Measurements from ENCODE around the gene FAM98C. TPM values are rescaled to one million over a fixed set of nuclear protein-coding genes. Genes with fewer than 3 reads are reported as not detected.

FAM98C gene
- polyA plus RNA-seq, 12 donors, result 6.4 to 30.9 (median 9.3) TPM; not detected in 1

DNA sequence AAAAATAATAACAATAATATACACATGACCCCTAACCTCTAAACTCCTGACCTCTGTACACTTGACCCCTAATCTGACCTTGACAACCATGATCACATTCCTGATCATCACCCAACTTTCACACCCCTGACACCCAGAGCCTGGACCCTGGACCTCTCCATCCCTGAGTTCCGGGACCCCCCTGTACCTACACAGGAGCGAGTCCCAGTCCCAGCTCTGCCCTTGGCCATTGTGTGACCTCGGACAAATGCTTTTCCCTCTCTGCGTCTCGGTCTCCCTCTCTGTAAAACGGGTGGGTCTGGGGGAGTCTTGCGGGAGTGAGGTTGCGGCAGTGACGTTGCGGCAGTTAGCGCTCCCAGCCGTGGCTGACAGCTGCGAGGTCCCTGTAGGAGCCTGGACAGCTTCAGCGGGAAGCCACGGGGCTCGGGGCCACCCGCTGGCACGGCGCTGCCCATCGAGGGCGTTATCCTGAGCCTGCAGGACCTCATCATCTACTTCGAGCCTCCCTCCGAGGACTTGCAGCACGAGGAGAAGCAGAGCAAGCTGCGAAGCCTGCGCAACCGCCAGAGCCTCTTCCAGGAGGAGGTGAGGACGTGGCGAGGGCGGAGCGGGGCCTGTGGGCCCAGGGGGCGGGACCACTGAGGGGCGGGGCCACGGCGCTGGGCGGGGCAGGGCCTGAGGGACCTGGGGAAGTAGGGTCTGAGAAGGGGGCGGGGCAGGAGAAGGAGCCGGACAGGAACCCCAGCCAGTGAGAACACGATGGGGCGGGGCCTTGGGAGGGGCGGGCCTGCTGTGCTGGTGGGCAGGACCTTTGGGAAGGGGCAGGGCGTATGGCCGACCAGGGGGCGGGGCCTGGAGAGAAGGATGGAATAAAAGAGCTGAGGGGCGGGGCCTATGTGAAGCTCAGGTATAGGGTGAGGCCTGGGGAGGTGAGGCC is 49.8 kb downstream of the FAM98C start:
- no peak for DNase-seq

DNA sequence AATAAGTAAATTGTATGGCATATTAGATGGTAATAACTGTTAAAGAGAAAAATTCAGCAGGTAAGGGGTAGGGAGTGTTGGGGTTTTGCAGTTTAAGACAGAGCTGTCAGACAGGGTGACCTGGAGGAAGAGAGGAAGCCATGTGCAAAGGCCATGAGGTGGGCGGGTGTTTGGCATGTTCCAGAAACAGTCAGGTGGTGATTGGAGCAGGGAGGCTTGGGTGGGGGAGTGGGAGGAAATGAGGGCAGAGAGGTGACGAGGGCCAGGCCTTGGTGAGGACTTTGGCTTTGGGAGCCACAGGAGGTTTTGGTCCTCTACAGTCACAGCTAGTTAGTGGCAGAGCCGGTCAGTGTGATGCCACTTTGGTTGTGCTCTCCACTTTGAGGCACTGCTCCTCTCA is 50.7 kb downstream of the FAM98C start:
- no peak for DNase-seq

DNA sequence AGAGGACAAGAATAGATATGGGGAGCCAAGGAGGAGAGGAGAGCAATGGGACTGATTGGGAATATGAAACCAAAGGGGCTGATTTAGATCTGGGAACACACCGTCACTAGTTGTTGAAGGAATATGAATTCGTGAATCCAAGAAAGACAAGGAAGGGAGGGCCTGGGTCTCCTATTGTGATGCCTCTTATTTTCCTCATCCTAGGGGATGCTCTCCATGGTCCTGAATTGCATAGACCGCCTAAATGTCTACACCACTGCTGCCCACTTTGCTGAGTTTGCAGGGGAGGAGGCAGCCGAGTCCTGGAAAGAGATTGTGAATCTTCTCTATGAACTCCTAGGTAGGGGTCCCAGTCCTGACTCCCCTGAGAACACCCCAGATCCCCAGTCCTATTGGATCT is 52.1 kb downstream of the FAM98C start:
- DNase-seq, result peak; percentile 33

- no peak for DNase-seq
Observed at GRCh38 chr19:38457202-38457601, 54.3 kb downstream of the FAM98C start.

DNA sequence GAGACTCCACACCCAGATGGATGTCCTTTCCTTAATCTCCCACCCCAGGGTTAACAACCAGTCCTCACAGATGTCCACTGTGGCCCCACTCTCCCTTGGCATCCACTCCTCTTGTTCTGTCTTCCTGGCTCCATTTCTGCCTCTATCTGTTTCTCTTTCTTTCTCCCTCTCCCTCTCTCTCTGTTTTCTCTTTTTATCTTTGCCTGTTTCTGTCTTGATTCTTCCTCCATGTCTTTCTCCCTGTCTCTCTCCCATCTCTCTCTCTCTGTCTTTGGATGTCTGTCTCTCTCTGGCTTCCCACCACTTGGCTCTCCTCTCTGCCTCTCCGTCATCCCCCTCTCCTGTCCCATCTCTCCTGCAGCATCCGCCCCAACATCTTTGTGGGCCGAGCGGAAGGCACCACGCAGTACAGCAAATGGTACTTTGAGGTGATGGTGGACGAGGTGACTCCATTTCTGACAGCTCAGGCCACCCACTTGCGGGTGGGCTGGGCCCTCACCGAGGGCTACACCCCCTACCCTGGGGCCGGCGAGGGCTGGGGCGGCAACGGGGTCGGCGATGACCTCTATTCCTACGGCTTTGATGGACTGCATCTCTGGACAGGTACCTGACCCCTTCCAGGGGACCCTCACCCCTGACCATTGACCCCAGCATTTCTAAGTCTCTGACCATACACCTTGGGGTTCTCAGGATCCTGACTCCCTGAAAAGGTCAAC is 55.0 kb downstream of the FAM98C start:
- no peak for DNase-seq

Other genes with a start within 250 kb of the FAM98C start
- 10 to 100 TPM in 1 of 12 donors, 1 to 10 TPM in 10, not detected in 1; 2.8 to 18.2 (median 3.3) TPM for gene DPF1, start 178.9 kb upstream of the FAM98C start, polyA plus RNA-seq (ENCODE audit: insufficient read length in 12 of 12)
- 10 to 100 TPM in 7 of 12 donors, 1 to 10 TPM in 4, not detected in 1; 9.1 to 73.8 (median 12.2) TPM for gene PPP1R14A, start 146.7 kb upstream of the FAM98C start, polyA plus RNA-seq (ENCODE audit: insufficient read length in 12 of 12)
- 10 to 100 TPM in 4 of 12 donors, 1 to 10 TPM in 7, not detected in 1; 2.7 to 80.3 (median 4.9) TPM for gene SPINT2, start 138.5 kb upstream of the FAM98C start, polyA plus RNA-seq (ENCODE audit: insufficient read length in 12 of 12)
- 100 to 1,000 TPM in 1 of 12 donors, 10 to 100 TPM in 1, 1 to 10 TPM in 2, under 1 TPM in 6, not detected in 2; 0.43 to 144 (median 0.84) TPM for gene C19orf33, start 98.8 kb upstream of the FAM98C start, polyA plus RNA-seq (ENCODE audit: insufficient read length in 12 of 12)
- 10 to 100 TPM in 11 of 12 donors, not detected in 1; 13.0 to 27.2 (median 22.9) TPM for gene YIF1B, start 87.1 kb upstream of the FAM98C start, polyA plus RNA-seq (ENCODE audit: insufficient read length in 12 of 12)
- gene KCNK6, start 83.2 kb upstream of the FAM98C start, polyA plus RNA-seq (ENCODE audit: insufficient read length in 12 of 12), result 1 to 10 TPM in 11 of 12 donors, not detected in 1; 1.7 to 5.3 (median 2.4) TPM
- 1 to 10 TPM in 10 of 12 donors, not detected in 2; 1.3 to 4.9 (median 2.3) TPM for gene CATSPERG, start 67.3 kb upstream of the FAM98C start, polyA plus RNA-seq (ENCODE audit: insufficient read length in 12 of 12)
- gene PSMD8, start 28.5 kb upstream of the FAM98C start, polyA plus RNA-seq (ENCODE audit: insufficient read length in 12 of 12), result 100 to 1,000 TPM in 11 of 12 donors, not detected in 1; 111 to 140 (median 119) TPM
- under 1 TPM in 6 of 12 donors, not detected in 6; 0.25 to 0.38 (median 0.34) TPM for gene GGN, start 15.1 kb upstream of the FAM98C start, polyA plus RNA-seq (ENCODE audit: insufficient read length in 12 of 12)
- gene SPRED3, start 14.4 kb upstream of the FAM98C start, polyA plus RNA-seq (ENCODE audit: insufficient read length in 12 of 12), result under 1 TPM in 10 of 12 donors, not detected in 2; 0.31 to 0.98 (median 0.52) TPM
- 1 to 10 TPM in 10 of 12 donors, not detected in 2; 1.2 to 4.3 (median 2.4) TPM for gene RASGRP4, start 23.1 kb downstream of the FAM98C start, polyA plus RNA-seq (ENCODE audit: insufficient read length in 12 of 12)
- gene RYR1, start 30.6 kb downstream of the FAM98C start, polyA plus RNA-seq (ENCODE audit: insufficient read length in 12 of 12), result 100 to 1,000 TPM; 205 to 659 (median 555) TPM
- 10 to 100 TPM in 5 of 12 donors, 1 to 10 TPM in 5, not detected in 2; 1.8 to 17.8 (median 10.3) TPM for gene MAP4K1, start 214.9 kb downstream of the FAM98C start, polyA plus RNA-seq (ENCODE audit: insufficient read length in 12 of 12)
- gene EIF3K, start 216.1 kb downstream of the FAM98C start, polyA plus RNA-seq (ENCODE audit: insufficient read length in 12 of 12), result 100 to 1,000 TPM; 195 to 996 (median 338) TPM
- 100 to 1,000 TPM; 116 to 322 (median 196) TPM for gene ACTN4, start 244.6 kb downstream of the FAM98C start, polyA plus RNA-seq (ENCODE audit: insufficient read length in 12 of 12)

Measured in muscle of arm (tissue), 12 donors.